Measurements from ENCODE around the gene HORMAD1. TPM values are rescaled to one million over a fixed set of nuclear protein-coding genes. Genes with fewer than 3 reads are reported as not detected.

HORMAD1 gene
- total RNA-seq, 4 donors from 2014 or later: 0.67 to 0.93 TPM; not detected in 2

- H3K27ac ChIP-seq: no peak overlapping the region
- no peaks in the 10 kb centered on the region for H3K4me1 ChIP-seq
- no peaks in the 10 kb centered on the region for H3K9me3 ChIP-seq
- no peak for DNase-seq
- no peaks in the 10 kb centered on the region for H3K27me3 ChIP-seq
- no peaks in the 10 kb centered on the region for H3K36me3 ChIP-seq
- WGBS, 2 donors: 95 to 96% methylated on average over 8 of the region's 8 CpGs
- intact Hi-C loops (cut with DNase I): no loop called here
- TF ChIP-seq POLR2A (IDR thresholded peaks at IDR 0.05): no peak
- no peak for TF ChIP-seq CTCF (IDR thresholded peaks at IDR 0.05)
- H3K4me3 ChIP-seq (replicated peaks in 1 of 3): no peak overlapping the region
These were observed 29.1 kb upstream of the HORMAD1 start for GRCh38 chr1:150749720-150750311.

- Histone ChIP-seq H3K27ac (no peak overlapping the region), H3K9me3 (no peaks in the 10 kb centered on the region), H3K27me3 (no peaks in the 10 kb centered on the region), H3K4me3 (replicated peaks in 1 of 3) (no peak overlapping the region), H3K4me1 (no peaks in the 10 kb centered on the region), H3K36me3 (no peaks in the 10 kb centered on the region)
- no peak for DNase-seq
- intact Hi-C loops (cut with DNase I): no loop called here
- no peak for TF ChIP-seq POLR2A (IDR thresholded peaks at IDR 0.05)
- no peak for TF ChIP-seq CTCF (IDR thresholded peaks at IDR 0.05)
- WGBS, 2 donors: 92 to 95% methylated on average over 12 of the region's 12 CpGs
These were observed 28.4 kb upstream of the HORMAD1 start for GRCh38 chr1:150748878-150749719.

- WGBS, 2 donors: 88 to 89% methylated on average over 3 of the region's 3 CpGs
These were observed 9.5 kb upstream of the HORMAD1 start for GRCh38 chr1:150730130-150730721.

GRCh38 chr1:150724336-150724735 is 3.6 kb upstream of the HORMAD1 start:
- WGBS, 2 donors: 77 to 82% methylated on average over 2 of the region's 2 CpGs
- TF ChIP-seq POLR2A (IDR thresholded peaks at IDR 0.05): no peak
- TF ChIP-seq CTCF (IDR thresholded peaks at IDR 0.05): no peak
- intact Hi-C loops (cut with DNase I): no loop called here

More at GRCh38 chr1:150730130-150730721, 9.5 kb upstream of the HORMAD1 start:
- Histone ChIP-seq H3K27me3 (no peaks in the 10 kb centered on the region), H3K4me1 (no peaks in the 10 kb centered on the region), H3K36me3 (no peaks in the 10 kb centered on the region), H3K4me3 (replicated peaks in 1 of 3) (no peak overlapping the region), H3K27ac (no peak overlapping the region), H3K9me3 (no peaks in the 10 kb centered on the region)
- intact Hi-C loops (cut with DNase I): no loop called here
- DNase-seq: no peak
- TF ChIP-seq POLR2A (IDR thresholded peaks at IDR 0.05) (no peak), CTCF (IDR thresholded peaks at IDR 0.05) (no peak)

GRCh38 chr1:150720098-150720497 is 597 bp downstream of the HORMAD1 start:
- TF ChIP-seq CTCF (IDR thresholded peaks at IDR 0.05): no peak
- Histone ChIP-seq H3K9me3 (no peaks in the 10 kb centered on the region), H3K27ac (no peak overlapping the region), H3K4me1 (no peaks in the 10 kb centered on the region), H3K27me3 (no peaks in the 10 kb centered on the region), H3K4me3 (replicated peaks in 1 of 3) (no peak overlapping the region), H3K36me3 (no peaks in the 10 kb centered on the region)
- no peak for DNase-seq
- intact Hi-C loops (cut with DNase I): no loop called here
- 95 to 98% methylated on average over 21 of the region's 21 CpGs for WGBS, 2 donors

More at GRCh38 chr1:150724336-150724735, 3.6 kb upstream of the HORMAD1 start:
- H3K9me3 ChIP-seq: no peaks in the 10 kb centered on the region
- no peaks in the 10 kb centered on the region for H3K27me3 ChIP-seq
- DNase-seq: no peak
- no peaks in the 10 kb centered on the region for H3K4me1 ChIP-seq
- H3K36me3 ChIP-seq: no peaks in the 10 kb centered on the region
- H3K4me3 ChIP-seq (replicated peaks in 1 of 3): no peak overlapping the region
- H3K27ac ChIP-seq: no peak overlapping the region
